ENCODE results near the gene KLRB1.

DNA sequence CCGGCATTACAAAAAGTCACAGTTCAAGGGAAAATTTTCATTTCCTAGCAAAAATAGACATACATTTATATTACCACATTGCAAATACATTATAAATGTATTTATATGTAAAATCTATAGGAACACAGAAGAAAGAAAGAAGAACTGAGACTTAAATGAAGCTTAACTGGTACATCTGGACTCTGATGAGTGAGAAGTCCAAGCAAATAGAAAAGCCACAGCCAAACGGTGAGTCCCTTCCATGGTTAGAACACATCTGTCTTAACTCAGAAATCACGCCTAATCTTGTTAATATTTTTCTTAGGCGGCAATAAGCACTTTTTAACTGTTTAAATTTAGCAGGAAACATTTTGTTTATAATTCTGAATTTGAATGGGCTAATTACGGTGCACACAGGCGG is 9.4 kb upstream of the KLRB1 start:
- TF ChIP-seq, protein P1, sequence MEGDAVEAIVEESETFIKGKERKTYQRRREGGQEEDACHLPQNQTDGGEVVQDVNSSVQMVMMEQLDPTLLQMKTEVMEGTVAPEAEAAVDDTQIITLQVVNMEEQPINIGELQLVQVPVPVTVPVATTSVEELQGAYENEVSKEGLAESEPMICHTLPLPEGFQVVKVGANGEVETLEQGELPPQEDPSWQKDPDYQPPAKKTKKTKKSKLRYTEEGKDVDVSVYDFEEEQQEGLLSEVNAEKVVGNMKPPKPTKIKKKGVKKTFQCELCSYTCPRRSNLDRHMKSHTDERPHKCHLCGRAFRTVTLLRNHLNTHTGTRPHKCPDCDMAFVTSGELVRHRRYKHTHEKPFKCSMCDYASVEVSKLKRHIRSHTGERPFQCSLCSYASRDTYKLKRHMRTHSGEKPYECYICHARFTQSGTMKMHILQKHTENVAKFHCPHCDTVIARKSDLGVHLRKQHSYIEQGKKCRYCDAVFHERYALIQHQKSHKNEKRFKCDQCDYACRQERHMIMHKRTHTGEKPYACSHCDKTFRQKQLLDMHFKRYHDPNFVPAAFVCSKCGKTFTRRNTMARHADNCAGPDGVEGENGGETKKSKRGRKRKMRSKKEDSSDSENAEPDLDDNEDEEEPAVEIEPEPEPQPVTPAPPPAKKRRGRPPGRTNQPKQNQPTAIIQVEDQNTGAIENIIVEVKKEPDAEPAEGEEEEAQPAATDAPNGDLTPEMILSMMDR (IDR thresholded peaks at IDR 0.05), result no peak
- TF ChIP-seq POLR2AphosphoS5 (IDR thresholded peaks at IDR 0.05) (no peak), POLR2A (IDR thresholded peaks at IDR 0.05) (no peak)
